Sciatic nerve (tissue), 2 donors: Measurements from ENCODE around the gene NWD2. TPM values are rescaled to one million over a fixed set of nuclear protein-coding genes. Genes with fewer than 3 reads are reported as not detected.

Source experiments
- ATAC-seq: fragments of 200-7000 bp; cut with Tn5 transposase; one replicate; pipeline ENCODE4 v1.9.1; 2020; ENCODE audit warnings: mild to moderate bottlenecking, moderate library complexity
- DNase-seq: peaks from one replicate; pipeline ENCODE4 v3.0.0-alpha.2; 2020; ENCODE audit warnings: low spot score
- intact Hi-C: fragments of 100-400 bp; cut with DNase I; formaldehyde crosslinking; loops from one replicate; pipeline ENCODE4 v1.14.2; 2022
- total RNA-seq: library from RNA; stranded (reverse); fragmentation: NEBNext Ultra II Directional; extraction: Animal tissue kit (Norgen Biotek cat#: 25700); gene quantifications from one replicate; pipeline ENCODE4 v1.2.1, GENCODE V29; 2021
- donor health status: DM: no; HTN: no; CAD: no.
- donor health status: DM: no; HTN: no; CAD: no.

The NWD2 gene
- total RNA-seq, 1 donor from 2014 or later = not detected

DNA sequence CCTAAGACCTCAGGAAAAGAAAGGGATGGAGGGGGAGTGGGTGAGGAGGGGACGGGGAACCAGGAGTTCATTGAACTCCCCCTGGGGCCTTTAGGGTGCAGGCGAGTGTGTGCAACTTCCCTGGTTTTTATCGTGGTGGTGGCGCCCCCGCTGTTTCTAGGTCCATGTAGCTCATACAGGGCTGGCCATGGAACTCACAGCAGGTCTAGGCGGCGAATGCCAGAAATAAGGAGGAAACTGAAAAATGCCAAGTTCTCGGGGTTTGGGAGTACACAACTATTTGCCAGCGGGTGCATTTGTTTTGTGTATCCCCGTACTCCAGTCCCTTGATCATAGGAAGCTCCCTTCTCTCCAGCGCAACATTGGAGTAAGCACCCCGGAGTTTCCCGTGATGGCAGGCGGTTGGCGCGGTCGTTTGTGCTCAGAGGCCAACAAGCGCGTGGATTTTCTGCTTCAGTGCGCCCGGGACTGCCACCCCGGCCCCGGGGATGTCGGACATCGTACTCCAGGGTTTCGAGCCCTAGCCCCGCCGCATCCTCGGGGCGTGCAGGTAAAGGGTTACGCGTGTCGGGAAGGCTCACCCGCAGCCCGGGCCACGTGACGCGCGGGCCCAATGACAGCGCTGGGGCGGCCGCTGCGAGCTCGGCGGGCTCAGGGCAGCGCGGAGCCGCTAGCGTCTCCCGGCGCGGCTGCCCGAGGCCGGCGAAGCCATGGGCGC lies 208.9 kb downstream of the NWD2 start:
- ATAC-seq (peak; percentile 97), DNase-seq (peak; percentile 77)
- intact Hi-C loops = no loop called here

DNA sequence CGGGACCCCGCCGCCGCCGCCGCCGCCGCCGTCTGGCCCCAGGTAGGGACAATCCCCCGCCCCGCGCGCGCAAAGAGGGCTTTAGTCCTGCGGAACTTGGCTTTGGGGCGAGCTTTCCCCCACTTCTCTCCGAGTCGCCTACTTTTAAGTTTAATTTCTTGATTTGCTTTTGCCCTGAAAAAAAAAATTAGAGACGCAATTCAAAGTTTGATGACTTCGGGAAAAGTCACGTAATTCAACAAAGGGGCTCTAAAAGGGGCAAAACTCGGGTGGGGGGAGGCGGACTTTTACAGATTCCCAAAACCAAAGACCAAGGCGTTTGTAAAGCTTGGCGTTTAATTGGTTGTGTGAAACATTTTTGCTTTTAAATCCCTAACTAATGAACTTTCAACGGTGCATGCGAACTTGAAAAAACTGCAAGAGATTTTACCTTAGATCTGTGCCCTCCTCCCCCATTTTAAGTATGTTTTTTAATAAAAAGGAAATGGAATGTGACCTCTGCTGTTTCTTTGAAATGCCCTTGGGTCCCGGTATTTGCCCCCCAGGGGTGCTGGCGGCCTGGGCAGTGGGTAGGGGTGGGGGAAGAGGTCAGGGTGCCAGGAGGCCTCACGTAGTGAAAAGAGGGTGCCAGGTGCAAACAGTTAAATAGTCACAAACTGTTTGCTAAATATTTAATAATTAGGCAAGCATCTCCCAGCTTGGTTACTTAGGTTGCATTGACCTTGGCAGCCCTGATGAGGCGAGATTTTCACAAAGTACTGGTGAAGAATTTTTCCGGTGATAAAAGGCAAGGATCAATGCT lies 209.7 kb downstream of the NWD2 start:
- ATAC-seq = no peak

GRCh38 chr4:37455301-37456131 lies 211.0 kb downstream of the NWD2 start:
- ATAC-seq (no peak), DNase-seq (no peak)
- intact Hi-C loops = no loop called here

More for the DNA sequence above, 209.7 kb downstream of the NWD2 start:
- intact Hi-C loops = no loop called here
- DNase-seq = no peak

DNA sequence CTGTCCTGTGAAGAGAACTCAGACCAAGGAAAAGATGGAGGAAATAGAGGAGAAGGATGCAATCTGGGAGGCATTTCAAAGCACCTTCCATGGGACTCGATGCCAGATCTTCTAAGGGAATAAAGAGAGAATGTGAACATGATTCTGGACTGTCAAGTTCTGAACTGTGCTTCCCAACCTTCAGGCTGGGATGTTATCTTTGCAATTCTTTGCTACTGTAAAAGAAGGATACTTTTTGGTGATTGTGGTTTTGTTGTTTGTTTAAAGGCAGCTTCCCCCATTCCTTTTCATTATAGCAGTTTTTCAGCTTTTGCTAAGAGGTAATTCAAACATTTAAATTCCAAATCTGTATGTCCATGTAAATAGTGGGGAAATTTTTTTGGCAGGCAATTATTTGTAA lies 217.3 kb downstream of the NWD2 start:
- ATAC-seq (no peak), DNase-seq (no peak)
- intact Hi-C loops = no loop called here

- intact Hi-C loops = no loop called here
- DNase-seq (no peak), ATAC-seq (no peak)
Measured at GRCh38 chr4:37463033-37463856, 218.7 kb downstream of the NWD2 start.

DNA sequence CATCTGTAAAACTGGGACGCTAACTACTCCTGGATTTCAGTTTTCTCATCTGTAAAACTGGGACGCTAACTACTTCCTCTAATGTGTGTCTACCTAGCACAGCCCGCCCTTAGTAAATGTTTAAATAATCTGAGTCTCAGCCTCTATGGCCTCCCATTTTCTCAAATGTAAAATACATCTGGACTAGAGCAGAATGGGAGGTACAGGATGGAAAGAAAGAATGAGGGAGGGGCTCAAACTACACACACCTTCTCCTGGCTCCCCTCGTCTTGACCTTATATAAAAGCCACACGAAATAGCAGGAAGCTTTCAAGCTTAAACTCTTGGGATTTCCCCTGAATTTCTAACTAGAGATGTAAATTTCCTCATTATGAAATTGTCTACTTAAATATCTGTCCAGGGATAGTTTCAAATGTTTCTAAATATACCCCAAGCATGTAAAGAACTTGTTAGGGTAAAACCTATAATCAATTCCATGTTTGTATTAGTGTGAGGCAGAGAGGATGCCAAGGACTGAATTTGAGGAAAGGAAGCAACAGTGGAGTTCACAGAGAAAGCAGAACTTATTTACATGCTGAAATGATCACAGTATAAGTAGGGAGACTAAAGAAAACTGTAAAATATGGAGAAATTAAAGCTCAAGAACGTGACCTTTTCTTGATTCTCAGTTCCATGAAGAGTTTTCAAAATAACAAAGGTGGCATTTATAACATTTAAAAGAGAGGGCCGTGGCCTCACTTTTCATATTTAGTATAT lies 220.0 kb downstream of the NWD2 start:
- intact Hi-C loops = no loop called here
- no peak for DNase-seq
- no peak for ATAC-seq

DNA sequence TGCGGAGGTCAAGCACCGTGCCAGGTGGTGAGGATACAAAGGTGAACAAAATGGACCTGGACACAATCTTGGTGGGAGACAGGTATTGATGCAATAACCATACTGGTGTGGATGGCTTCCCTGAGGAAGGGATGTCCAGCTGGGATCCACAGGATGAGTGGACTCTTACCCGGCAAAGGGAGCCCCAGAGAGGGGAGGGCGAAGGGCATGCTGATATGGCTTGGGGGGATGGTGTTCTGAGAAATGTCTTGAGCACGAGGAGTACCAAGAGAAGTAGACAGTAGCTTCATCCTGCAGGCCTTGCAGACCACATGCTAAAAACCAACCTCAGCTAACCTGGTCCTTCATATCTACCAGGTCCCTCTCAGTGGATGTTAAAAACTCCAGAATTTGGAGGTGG lies 220.8 kb downstream of the NWD2 start:
- DNase-seq = no peak
- intact Hi-C loops = no loop called here
- no peak for ATAC-seq

- intact Hi-C loops = no loop called here
- DNase-seq = no peak
- no peak for ATAC-seq
Measured at GRCh38 chr4:37465845-37466244, 221.3 kb downstream of the NWD2 start.

DNA sequence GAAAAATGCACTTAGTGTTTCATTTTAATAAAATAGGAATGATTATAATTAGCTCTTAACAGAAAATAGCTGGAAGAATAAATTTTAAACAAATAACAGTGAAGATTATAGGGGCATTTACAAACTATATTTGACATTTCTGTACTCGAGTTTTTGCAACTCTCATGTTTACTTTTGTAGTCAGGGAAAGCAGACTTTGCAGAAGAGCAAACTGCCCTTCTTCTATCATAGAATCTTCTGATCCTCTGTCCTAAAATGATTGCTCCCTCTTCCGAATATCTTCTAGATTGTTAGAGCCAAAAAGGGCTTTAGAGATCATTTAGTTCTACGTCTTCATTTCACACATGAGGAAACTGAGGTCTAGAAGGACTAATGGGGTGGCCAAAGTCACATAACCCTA lies 222.7 kb downstream of the NWD2 start:
- ATAC-seq = no peak
- no peak for DNase-seq
- intact Hi-C loops = no loop called here

DNA sequence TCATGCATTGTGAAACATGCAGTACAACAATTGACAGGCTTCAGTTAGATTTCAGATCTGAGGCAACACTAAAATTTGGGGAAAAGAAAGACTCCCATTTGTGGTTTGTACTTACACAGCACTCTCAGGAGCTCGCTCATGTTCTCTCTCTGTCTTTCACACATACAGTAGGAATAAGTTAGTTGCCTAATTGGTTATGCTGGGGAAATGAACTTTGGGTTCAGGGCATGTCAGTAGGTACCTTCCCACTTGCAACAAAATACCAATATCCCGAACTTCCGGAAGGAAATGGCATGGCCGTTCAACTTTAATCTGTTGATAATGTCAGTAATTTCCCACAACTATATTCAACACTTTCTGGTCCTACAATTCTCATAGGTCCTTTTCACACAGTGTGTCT lies 223.3 kb downstream of the NWD2 start:
- ATAC-seq (no peak), DNase-seq (no peak)
- intact Hi-C loops = no loop called here

DNA sequence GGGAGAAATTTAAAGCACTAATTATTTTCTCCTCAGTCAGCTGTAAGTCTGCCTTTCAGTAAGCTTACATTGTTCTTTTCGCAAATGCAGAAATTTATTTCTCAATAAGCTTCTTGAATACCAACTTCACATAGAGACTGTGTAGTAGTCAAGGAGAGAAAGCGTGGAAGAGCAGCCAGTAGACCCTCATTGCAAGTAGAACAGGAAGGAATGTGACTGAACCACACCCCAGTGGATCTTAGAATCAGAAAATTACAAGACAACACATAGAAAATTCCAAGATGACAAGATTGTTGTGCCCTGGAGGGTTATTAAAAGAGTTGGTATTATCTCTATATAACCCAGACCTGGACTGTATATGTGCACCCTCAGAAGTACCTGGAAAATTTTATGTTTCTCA lies 224.7 kb downstream of the NWD2 start:
- ATAC-seq (no peak), DNase-seq (no peak)
- intact Hi-C loops = no loop called here

GRCh38 chr4:37470245-37470644 lies 225.7 kb downstream of the NWD2 start:
- no peak for ATAC-seq
- intact Hi-C loops = no loop called here

GRCh38 chr4:37471093-37471492 lies 226.6 kb downstream of the NWD2 start:
- DNase-seq (no peak), ATAC-seq (no peak)
- intact Hi-C loops = no loop called here

More at GRCh38 chr4:37470245-37470644, 225.7 kb downstream of the NWD2 start:
- no peak for DNase-seq

DNA sequence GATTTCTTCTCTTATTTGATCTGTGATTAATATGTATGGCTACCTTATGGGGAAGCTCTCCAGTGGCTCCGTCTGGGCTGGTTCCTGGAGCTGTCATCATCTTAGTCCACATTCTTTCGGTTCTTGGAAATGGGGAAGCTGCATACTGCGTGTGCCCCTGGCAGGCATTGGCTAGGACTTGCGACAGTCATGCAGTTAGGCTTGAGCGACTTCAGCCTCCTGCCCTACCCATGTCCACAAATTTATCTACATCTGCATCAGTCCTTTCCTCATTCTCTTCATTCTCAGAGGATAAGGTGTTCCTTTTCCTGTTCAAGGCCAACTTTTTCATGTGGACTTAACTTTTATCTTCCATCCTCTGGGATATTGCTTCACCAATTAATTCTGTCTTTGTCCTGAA lies 227.4 kb downstream of the NWD2 start:
- intact Hi-C loops = no loop called here
- ATAC-seq (peak; percentile 56), DNase-seq (no peak)

DNA sequence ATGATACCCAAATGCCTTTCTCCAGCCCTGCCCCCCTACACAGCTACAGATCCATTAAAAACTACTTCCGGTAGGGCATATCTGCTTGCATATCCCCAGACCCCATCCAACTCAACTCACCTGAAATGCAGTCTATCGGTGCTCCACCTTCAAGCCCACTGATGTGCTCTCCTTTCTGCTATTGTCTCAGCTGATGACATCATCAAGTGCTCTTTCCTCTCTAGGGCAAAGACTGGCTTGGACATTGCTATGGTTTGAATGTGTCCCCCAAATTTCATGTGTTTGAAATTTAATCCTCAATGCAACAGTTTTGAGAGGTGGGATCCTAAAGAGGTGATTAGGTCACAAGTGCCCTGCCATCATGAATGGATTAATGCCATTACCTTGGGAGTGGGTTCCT lies 229.3 kb downstream of the NWD2 start:
- DNase-seq (no peak), ATAC-seq (no peak)
- intact Hi-C loops = no loop called here

DNA sequence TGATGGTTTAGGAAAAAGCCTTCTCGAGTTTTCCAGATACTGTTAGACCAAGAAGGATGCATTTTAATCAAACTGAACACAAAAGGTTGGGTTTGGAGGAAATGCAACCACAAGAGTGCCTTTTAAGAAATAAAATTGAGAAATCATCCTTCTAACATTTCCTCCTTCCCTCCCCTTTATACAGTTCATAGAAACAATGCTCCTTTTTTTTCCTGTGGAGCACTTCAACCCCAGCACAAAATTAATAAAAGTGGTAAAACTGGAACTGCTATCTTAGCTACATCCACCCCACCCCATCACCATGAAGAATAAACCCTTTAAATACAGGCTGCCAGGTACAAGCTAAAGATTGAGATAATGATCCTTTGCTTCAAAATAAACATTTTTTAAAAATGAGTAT lies 230.5 kb downstream of the NWD2 start:
- ATAC-seq = no peak
- DNase-seq = no peak
- intact Hi-C loops = no loop called here

- intact Hi-C loops = no loop called here
- ATAC-seq (no peak), DNase-seq (no peak)
Measured at GRCh38 chr4:37475776-37476175, 231.2 kb downstream of the NWD2 start.

DNA sequence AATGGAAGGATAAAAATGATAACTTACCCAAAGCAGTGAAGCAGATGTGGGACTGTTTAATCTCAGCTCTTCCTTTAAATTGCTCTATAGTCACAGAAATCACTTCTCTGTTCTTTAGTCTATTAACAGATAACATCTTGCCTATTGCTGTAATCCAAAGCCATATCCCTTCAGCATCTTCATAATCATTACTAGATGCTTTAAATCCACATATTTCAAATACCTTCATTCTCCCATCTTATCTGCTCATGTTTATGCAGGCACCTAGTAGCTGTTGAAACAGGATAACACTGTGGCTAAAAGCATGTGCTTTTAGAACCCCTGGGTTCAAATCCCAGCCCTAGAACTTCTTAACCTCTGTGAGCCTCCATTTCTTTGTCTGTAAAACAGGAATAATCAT lies 231.7 kb downstream of the NWD2 start:
- ATAC-seq (no peak), DNase-seq (no peak)
- intact Hi-C loops = no loop called here
